Measurements from ENCODE around the gene OR5B12. TPM values are rescaled to one million over a fixed set of nuclear protein-coding genes. Genes with fewer than 3 reads are reported as not detected.
A peak's percentile ranks its signal among the peaks of the same experiment; 100 is the strongest.

The OR5B12 gene
- total RNA-seq, 2 donors from 2014 or later, result not detected

DNA sequence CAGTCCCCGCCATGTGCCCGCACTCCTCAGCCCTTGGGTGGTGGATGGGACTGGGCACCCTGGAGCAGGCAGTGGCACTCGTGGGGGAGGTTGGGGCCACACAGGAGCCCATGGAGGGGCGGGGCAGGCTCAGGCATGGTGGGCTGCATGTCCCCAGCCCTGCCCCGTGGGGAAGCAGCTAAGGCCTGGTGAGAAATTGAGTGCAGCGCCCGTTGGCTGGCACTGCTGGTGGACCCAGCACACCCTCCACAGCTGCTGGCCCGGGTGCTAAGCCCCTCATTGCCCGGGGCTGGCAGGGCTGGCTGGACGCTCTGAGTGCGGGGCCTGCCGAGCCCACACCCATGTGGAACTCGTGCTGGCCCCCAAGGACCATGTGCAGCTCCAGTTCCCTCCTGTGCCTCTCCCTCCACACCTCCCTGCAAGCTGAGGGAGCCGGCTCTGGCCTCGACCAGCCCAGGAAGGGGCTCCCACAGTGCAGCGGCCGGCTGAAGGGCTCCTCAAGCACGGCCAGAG, 51.4 kb downstream of the OR5B12 start:
- DNase-seq (ENCODE audit: low spot score), result peak; percentile 71

More for the DNA sequence above, 51.4 kb downstream of the OR5B12 start:
- intact Hi-C loops (cut with DNase I), result no loop called here

Other genes with a start within 250 kb of the OR5B12 start
- not detected for gene OR1S2, start 238.1 kb downstream of the OR5B12 start, total RNA-seq
- not detected for gene OR1S1, start 229.5 kb downstream of the OR5B12 start, total RNA-seq
- not detected for gene OR10Q1, start 213.3 kb downstream of the OR5B12 start, total RNA-seq
- not detected for gene OR10W1, start 174.0 kb downstream of the OR5B12 start, total RNA-seq
- not detected for gene OR5B17, start 83.2 kb downstream of the OR5B12 start, total RNA-seq
- not detected for gene OR5B3, start 35.4 kb downstream of the OR5B12 start, total RNA-seq
- not detected for gene OR5B2, start 14.1 kb downstream of the OR5B12 start, total RNA-seq
- not detected for gene OR5B21, start 65.9 kb upstream of the OR5B12 start, total RNA-seq
- 10 to 100 TPM in 1 of 2 donors, 1 to 10 TPM in 1; 7.9 to 10.7 TPM for gene LPXN, start 133.6 kb upstream of the OR5B12 start, total RNA-seq
- 10 to 100 TPM; 48.8 to 60.6 TPM for gene ZFP91, start 136.8 kb upstream of the OR5B12 start, total RNA-seq
- 1 to 10 TPM; 1.7 to 2.3 TPM for gene CNTF, start 180.4 kb upstream of the OR5B12 start, total RNA-seq